Activated T-cell treated with anti-CD3 and anti-CD28 coated beads, Interleukin-2, amount 50 U/mL, for 24 hours (primary cell): Measurements from ENCODE around the gene PACSIN2.
"Not testable (repeated sequence)": the region's sequence is repeated elsewhere in the genome, so short reads cannot be mapped to it uniquely, and the experiment has no call there.

Experiments used
- DNase-seq: peaks from one replicate; pipeline ENCODE4 v3.0.0-alpha.2; 2020
- H3K27ac Mint-ChIP-seq: 2 replicates; pipeline ENCODE4 v1.8.0; 2020; ENCODE audit warnings: mild to moderate bottlenecking, mixed read lengths
- H3K27me3 Mint-ChIP-seq: 2 replicates; pipeline ENCODE4 v1.8.0; 2020; ENCODE audit warnings: mixed read lengths
- H3K36me3 Mint-ChIP-seq: 2 replicates; pipeline ENCODE4 v1.8.0; 2020; ENCODE audit warnings: low read depth, mixed read lengths
- H3K4me1 Mint-ChIP-seq: 2 replicates; pipeline ENCODE4 v1.8.0; 2020; ENCODE audit warnings: low read depth, mixed read lengths
- H3K4me3 Mint-ChIP-seq: 2 replicates; pipeline ENCODE4 v1.8.0; 2020; ENCODE audit warnings: mild to moderate bottlenecking, moderate library complexity, mixed read lengths
- H3K9me3 Mint-ChIP-seq: 2 replicates; pipeline ENCODE4 v1.8.0; 2020; ENCODE audit warnings: mixed read lengths

Gene PACSIN2

GRCh38 chr22:43004362-43005035 is 10.4 kb downstream of the PACSIN2 start:
- no peak overlapping the region for H3K4me3 Mint-ChIP-seq
- H3K27me3 Mint-ChIP-seq, result no peaks in the 10 kb centered on the region
- H3K36me3 Mint-ChIP-seq, result peaks cover 2% of the 10 kb centered on the region
- no peak for DNase-seq
- no peak overlapping the region for H3K27ac Mint-ChIP-seq
- H3K4me1 Mint-ChIP-seq, result peaks cover 90% of the 10 kb centered on the region
- H3K9me3 Mint-ChIP-seq, result no peaks in the 10 kb centered on the region

DNA sequence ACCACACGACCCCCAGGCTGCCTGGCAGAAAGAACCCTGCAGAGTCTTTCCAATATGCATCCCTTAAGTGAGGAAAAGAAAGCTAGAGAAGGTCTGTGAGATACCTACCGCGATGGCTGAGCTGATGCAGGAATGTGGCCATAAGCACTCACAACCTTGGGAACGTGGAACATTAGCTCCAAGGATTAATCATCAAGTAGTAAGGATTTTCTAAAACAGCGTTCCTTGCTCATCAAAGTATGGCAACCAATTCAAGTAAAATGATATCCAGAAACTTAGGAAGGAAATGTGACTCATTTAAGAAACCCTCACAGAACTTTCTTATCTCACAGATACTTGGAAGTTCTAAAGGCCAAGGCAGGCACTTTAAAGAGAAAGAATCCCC is 12.8 kb downstream of the PACSIN2 start:
- no peaks in the 10 kb centered on the region for H3K27me3 Mint-ChIP-seq
- DNase-seq, result no peak
- peaks cover 2% of the 10 kb centered on the region for H3K36me3 Mint-ChIP-seq
- H3K4me3 Mint-ChIP-seq, result peak overlapping the region; percentile 25
- H3K27ac Mint-ChIP-seq, result peak overlapping the region; percentile 85
- H3K9me3 Mint-ChIP-seq, result no peaks in the 10 kb centered on the region
- peaks cover 92% of the 10 kb centered on the region for H3K4me1 Mint-ChIP-seq

DNA sequence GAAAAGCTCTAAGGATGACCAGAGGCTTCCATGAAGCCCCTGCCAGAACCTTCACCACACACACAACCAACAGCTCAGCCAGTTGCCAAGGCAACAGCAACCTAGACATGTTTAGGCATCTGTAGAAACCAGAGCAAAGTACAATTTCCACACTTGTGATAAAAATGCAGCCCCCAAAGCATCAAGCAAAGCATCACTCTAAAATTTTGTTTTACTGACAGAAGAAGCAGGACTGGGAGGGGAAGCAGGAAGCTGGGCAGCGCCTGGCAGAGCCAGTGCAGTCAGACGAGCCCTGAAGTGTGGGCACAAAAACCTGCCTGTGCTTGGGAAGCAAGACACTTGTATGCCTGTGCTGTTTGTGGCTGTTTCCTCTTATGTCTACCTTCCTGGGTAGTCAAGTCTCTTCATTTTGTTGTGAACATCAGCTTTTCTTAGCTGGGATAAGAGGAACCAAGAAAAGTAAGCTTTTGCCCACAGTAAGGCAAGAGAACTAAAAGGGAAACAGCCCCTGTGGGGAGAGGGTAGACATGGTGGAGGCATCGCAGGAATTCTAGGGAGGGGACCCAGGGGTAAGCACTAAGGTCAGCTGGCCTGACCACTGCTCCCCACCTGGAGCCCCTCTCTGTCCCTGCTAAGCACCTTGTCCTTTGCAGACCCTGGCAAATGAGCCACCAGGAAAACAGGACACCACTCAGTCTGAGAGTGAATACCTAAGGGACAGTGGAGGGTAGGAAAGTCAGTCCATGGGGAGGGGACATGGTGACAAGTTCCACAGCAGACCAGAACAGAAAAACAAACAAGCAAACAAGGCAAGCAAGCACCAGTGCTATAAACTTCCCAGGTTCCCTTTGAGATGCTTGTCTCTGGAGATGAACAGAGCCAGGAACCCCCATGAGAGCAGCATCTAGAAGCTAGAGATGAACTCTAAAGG is 13.4 kb downstream of the PACSIN2 start:
- Mint-ChIP-seq H3K36me3 (peaks cover 2% of the 10 kb centered on the region), H3K27ac (peak overlapping the region; percentile 85), H3K4me1 (peaks cover 90% of the 10 kb centered on the region), H3K4me3 (peak overlapping the region; percentile 25), H3K9me3 (no peaks in the 10 kb centered on the region), H3K27me3 (no peaks in the 10 kb centered on the region)
- no peak for DNase-seq

- Mint-ChIP-seq H3K27ac (peak overlapping the region; percentile 85), H3K9me3 (no peaks in the 10 kb centered on the region)
- DNase-seq, result peak; percentile 51
These were observed 14.3 kb downstream of the PACSIN2 start for GRCh38 chr22:43000441-43001175.

GRCh38 chr22:42997582-42998090 is 17.3 kb downstream of the PACSIN2 start:
- H3K4me3 Mint-ChIP-seq, result no peak overlapping the region

More at GRCh38 chr22:43000441-43001175, 14.3 kb downstream of the PACSIN2 start:
- H3K27me3 Mint-ChIP-seq, result no peaks in the 10 kb centered on the region
- H3K4me1 Mint-ChIP-seq, result peaks cover 85% of the 10 kb centered on the region
- peaks cover 2% of the 10 kb centered on the region for H3K36me3 Mint-ChIP-seq
- peak overlapping the region; percentile 16 for H3K4me3 Mint-ChIP-seq

GRCh38 chr22:42996646-42997365 is 18.1 kb downstream of the PACSIN2 start:
- H3K27me3 Mint-ChIP-seq, result no peaks in the 10 kb centered on the region
- peaks cover 12% of the 10 kb centered on the region for H3K36me3 Mint-ChIP-seq
- no peaks in the 10 kb centered on the region for H3K9me3 Mint-ChIP-seq
- H3K27ac Mint-ChIP-seq, result no peak overlapping the region
- H3K4me3 Mint-ChIP-seq, result no peak overlapping the region
- H3K4me1 Mint-ChIP-seq, result peaks cover 62% of the 10 kb centered on the region
- no peak for DNase-seq

More at GRCh38 chr22:42997582-42998090, 17.3 kb downstream of the PACSIN2 start:
- no peaks in the 10 kb centered on the region for H3K9me3 Mint-ChIP-seq
- no peak for DNase-seq
- H3K27ac Mint-ChIP-seq, result peak overlapping the region; percentile 24
- no peaks in the 10 kb centered on the region for H3K27me3 Mint-ChIP-seq
- peaks cover 67% of the 10 kb centered on the region for H3K4me1 Mint-ChIP-seq
- peaks cover 7% of the 10 kb centered on the region for H3K36me3 Mint-ChIP-seq

- not testable (repeated sequence) for H3K9me3 Mint-ChIP-seq, H3K27ac Mint-ChIP-seq, H3K27me3 Mint-ChIP-seq, DNase-seq, H3K4me3 Mint-ChIP-seq
- peaks cover 12% of the 10 kb centered on the region for H3K36me3 Mint-ChIP-seq
- peaks cover 62% of the 10 kb centered on the region for H3K4me1 Mint-ChIP-seq
These were observed 19.3 kb downstream of the PACSIN2 start for GRCh38 chr22:42995654-42996053.

- peaks cover 62% of the 10 kb centered on the region for H3K4me1 Mint-ChIP-seq
- H3K4me3 Mint-ChIP-seq, result no peak overlapping the region
- no peaks in the 10 kb centered on the region for H3K27me3 Mint-ChIP-seq
- H3K36me3 Mint-ChIP-seq, result peaks cover 12% of the 10 kb centered on the region
- no peak for DNase-seq
- no peak overlapping the region for H3K27ac Mint-ChIP-seq
- H3K9me3 Mint-ChIP-seq, result no peaks in the 10 kb centered on the region
These were observed 19.9 kb downstream of the PACSIN2 start for GRCh38 chr22:42994917-42995562.

- Mint-ChIP-seq H3K36me3 (peaks cover 12% of the 10 kb centered on the region), H3K4me3 (no peak overlapping the region), H3K4me1 (peaks cover 56% of the 10 kb centered on the region), H3K27ac (no peak overlapping the region), H3K27me3 (no peaks in the 10 kb centered on the region), H3K9me3 (no peaks in the 10 kb centered on the region)
- DNase-seq, result no peak
These were observed 20.6 kb downstream of the PACSIN2 start for GRCh38 chr22:42994276-42994916.

- peaks cover 49% of the 10 kb centered on the region for H3K4me1 Mint-ChIP-seq
- DNase-seq, result no peak
- H3K27ac Mint-ChIP-seq, result no peak overlapping the region
These were observed 21.2 kb downstream of the PACSIN2 start for GRCh38 chr22:42993651-42994275.

DNA sequence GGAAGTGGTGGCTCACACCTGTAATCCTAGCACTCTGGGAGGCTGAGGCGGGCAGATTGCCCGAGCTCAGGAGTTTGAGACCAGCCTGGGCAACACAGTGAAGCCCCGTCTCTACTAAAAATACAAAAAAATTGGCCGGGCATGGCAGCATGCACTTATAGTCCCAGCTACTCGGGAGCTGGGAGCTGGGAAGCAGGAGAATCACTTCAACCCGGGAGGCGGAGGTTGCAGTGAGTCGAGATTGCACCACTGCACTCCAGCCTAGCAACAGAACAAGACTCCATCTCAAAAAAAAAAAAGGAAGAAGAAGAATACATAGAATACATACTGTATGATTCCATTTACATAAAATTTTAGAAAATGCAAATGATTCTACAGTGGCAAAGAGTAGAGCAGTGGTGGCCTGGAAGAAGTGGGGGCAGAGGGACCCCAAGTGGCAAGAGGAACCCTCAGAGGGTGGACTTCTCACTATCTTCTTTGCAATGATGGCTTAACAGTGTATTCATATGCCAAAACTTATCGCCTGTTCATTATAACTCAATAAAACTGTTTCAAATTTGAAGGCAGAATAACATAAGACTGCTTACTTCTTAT is 22.0 kb downstream of the PACSIN2 start:
- H3K27ac Mint-ChIP-seq, result no peak overlapping the region
- H3K9me3 Mint-ChIP-seq, result no peaks in the 10 kb centered on the region
- H3K36me3 Mint-ChIP-seq, result peaks cover 12% of the 10 kb centered on the region
- DNase-seq, result no peak
- no peak overlapping the region for H3K4me3 Mint-ChIP-seq
- H3K27me3 Mint-ChIP-seq, result no peaks in the 10 kb centered on the region
- peaks cover 45% of the 10 kb centered on the region for H3K4me1 Mint-ChIP-seq

More at GRCh38 chr22:42993651-42994275, 21.2 kb downstream of the PACSIN2 start:
- no peak overlapping the region for H3K4me3 Mint-ChIP-seq
- no peaks in the 10 kb centered on the region for H3K27me3 Mint-ChIP-seq
- H3K36me3 Mint-ChIP-seq, result peaks cover 12% of the 10 kb centered on the region
- no peaks in the 10 kb centered on the region for H3K9me3 Mint-ChIP-seq

GRCh38 chr22:42992092-42992491 is 22.9 kb downstream of the PACSIN2 start:
- H3K27me3 Mint-ChIP-seq, result no peaks in the 10 kb centered on the region
- H3K4me1 Mint-ChIP-seq, result peaks cover 40% of the 10 kb centered on the region
- no peak overlapping the region for H3K27ac Mint-ChIP-seq
- no peak for DNase-seq
- no peak overlapping the region for H3K4me3 Mint-ChIP-seq
- H3K36me3 Mint-ChIP-seq, result peaks cover 12% of the 10 kb centered on the region
- H3K9me3 Mint-ChIP-seq, result no peaks in the 10 kb centered on the region
